ENCODE results near the gene AGBL4. TPM values are rescaled to one million over a fixed set of nuclear protein-coding genes. Genes with fewer than 3 reads are reported as not detected.

The AGBL4 gene
- total RNA-seq, 1 experiment from 2014 or later = not detected

GRCh38 chr1:48785869-48786268 is 1237.9 kb downstream of the AGBL4 start:
- Histone ChIP-seq H3K9ac (ENCODE audit: low read length) (no peak overlapping the region), H3K4me2 (ENCODE audit: low read length) (no peak overlapping the region), H3K27ac (ENCODE audit: low read depth, low read length) (no peak overlapping the region), H3K9me3 (ENCODE audit: control insufficient read depth in 1 of 2, insufficient read depth in 1 of 2, low read depth in 1 of 2, low read length in 2 of 2) (no peaks in the 10 kb centered on the region), H3K4me3 (replicated peaks in 1 of 2; ENCODE audit: low read depth in 1 of 2, low read length in 2 of 2) (no peak overlapping the region), H3K27me3 (ENCODE audit: insufficient read depth, low read length) (no peaks in the 10 kb centered on the region), H3K9me2 (ENCODE audit: insufficient read depth) (no peaks in the 10 kb centered on the region), H3K4me1 (ENCODE audit: control insufficient read depth in 1 of 2, insufficient read depth in 2 of 2, low read length in 2 of 2) (no peaks in the 10 kb centered on the region), H2AFZ (ENCODE audit: low read depth, low read length, poor library complexity, severe bottlenecking) (no peak overlapping the region), H4K20me1 (ENCODE audit: insufficient read depth) (no peaks in the 10 kb centered on the region), H3K36me3 (ENCODE audit: control insufficient read depth in 1 of 2, insufficient read depth in 2 of 2, low read length in 2 of 2) (no peaks in the 10 kb centered on the region), H3K79me2 (ENCODE audit: insufficient read depth, low read length) (no peaks in the 10 kb centered on the region)
- ChIA-PET CTCF (no interaction called here), RAD21 (ENCODE audit: low non-redundant PET in 1 of 2, low total read pairs in 2 of 2, uncharacterized antibody in 2 of 2, unreplicated experiment in 2 of 2) (no interaction called here), POLR2A (no interaction called here)
- no TSS peak for BruUV-seq (replicated peaks)
- intact Hi-C loops (cut with micrococcal nuclease) = no loop called here
- DNase-seq (ENCODE audit: low read depth, low spot score) (no peak), ATAC-seq (no peak)
- TF ChIP-seq ZNF274 (IDR thresholded peaks at IDR 0.05; ENCODE audit: low read depth, low read length) = no peak
- TF ChIP-seq CEBPB (IDR thresholded peaks at IDR 0.05; ENCODE audit: low read depth) = no peak
- TF ChIP-seq ATF3 (IDR thresholded peaks at IDR 0.05) = no peak
- TF ChIP-seq EZH2 (IDR thresholded peaks at IDR 0.05) = no peak
- no peak for TF ChIP-seq POLR2AphosphoS5 (IDR thresholded peaks at IDR 0.05; ENCODE audit: low read depth, low read length)
- no peak for TF ChIP-seq MAX (IDR thresholded peaks at IDR 0.05)
- TF ChIP-seq EGR1 (IDR thresholded peaks at IDR 0.05; ENCODE audit: low read depth) = no peak
- TF ChIP-seq YY1 (IDR thresholded peaks at IDR 0.05; ENCODE audit: extremely low read depth, insufficient replicate concordance, low read depth, low read length) = no peak

GRCh38 chr1:48784301-48784700 is 1239.5 kb downstream of the AGBL4 start:
- ChIA-PET POLR2A (no interaction called here), RAD21 (ENCODE audit: low non-redundant PET in 1 of 2, low total read pairs in 2 of 2, uncharacterized antibody in 2 of 2, unreplicated experiment in 2 of 2) (no interaction called here), CTCF (no interaction called here)
- Histone ChIP-seq H3K9me2 (ENCODE audit: insufficient read depth) (no peaks in the 10 kb centered on the region), H3K4me3 (replicated peaks in 1 of 2; ENCODE audit: low read depth in 1 of 2, low read length in 2 of 2) (no peak overlapping the region), H3K79me2 (ENCODE audit: insufficient read depth, low read length) (no peaks in the 10 kb centered on the region), H3K27me3 (ENCODE audit: insufficient read depth, low read length) (no peaks in the 10 kb centered on the region), H4K20me1 (ENCODE audit: insufficient read depth) (no peaks in the 10 kb centered on the region), H3K9ac (ENCODE audit: low read length) (no peak overlapping the region), H3K27ac (ENCODE audit: low read depth, low read length) (no peak overlapping the region), H3K36me3 (ENCODE audit: control insufficient read depth in 1 of 2, insufficient read depth in 2 of 2, low read length in 2 of 2) (no peaks in the 10 kb centered on the region), H3K9me3 (ENCODE audit: control insufficient read depth in 1 of 2, insufficient read depth in 1 of 2, low read depth in 1 of 2, low read length in 2 of 2) (no peaks in the 10 kb centered on the region), H2AFZ (ENCODE audit: low read depth, low read length, poor library complexity, severe bottlenecking) (no peak overlapping the region), H3K4me1 (ENCODE audit: control insufficient read depth in 1 of 2, insufficient read depth in 2 of 2, low read length in 2 of 2) (no peaks in the 10 kb centered on the region), H3K4me2 (ENCODE audit: low read length) (no peak overlapping the region)
- ATAC-seq (no peak), DNase-seq (ENCODE audit: low read depth, low spot score) (no peak)
- TF ChIP-seq MAX (IDR thresholded peaks at IDR 0.05) (no peak), JUND (IDR thresholded peaks at IDR 0.05) (no peak), YY1 (IDR thresholded peaks at IDR 0.05; ENCODE audit: extremely low read depth, insufficient replicate concordance, low read depth, low read length) (no peak), POLR2A (IDR thresholded peaks at IDR 0.05; ENCODE audit: borderline replicate concordance, extremely low read depth, insufficient read depth, insufficient read length) (no peak), SRF (IDR thresholded peaks at IDR 0.05; ENCODE audit: low read depth) (no peak), ELF1 (IDR thresholded peaks at IDR 0.05; ENCODE audit: borderline replicate concordance, low read depth) (no peak), CBX3 (IDR thresholded peaks at IDR 0.05; ENCODE audit: low read depth) (no peak), FOSL1 (IDR thresholded peaks at IDR 0.05; ENCODE audit: low read depth) (no peak), ZNF274 (IDR thresholded peaks at IDR 0.05; ENCODE audit: low read depth, low read length) (no peak), EZH2phosphoT487 (IDR thresholded peaks at IDR 0.05; ENCODE audit: borderline replicate concordance) (no peak)
- intact Hi-C loops (cut with micrococcal nuclease) = no loop called here
- no TSS peak for BruUV-seq (replicated peaks)

All from HCT116 (cell line).